Left ventricle myocardium inferior (tissue), 1 donor: ENCODE measurements around the gene NOTUM. TPM values are rescaled to one million over a fixed set of nuclear protein-coding genes. Genes with fewer than 3 reads are reported as not detected.

Experiments
- DNase-seq: peaks from one replicate; pipeline ENCODE4 v3.0.0-alpha.2; 2020
- H3K27ac ChIP-seq: fragments of 200-600 bp; replicated peaks from 2 replicates; pipeline ENCODE4 v1.8.0; 2021
- H3K27me3 ChIP-seq: fragments of 200-600 bp; 2 replicates; pipeline ENCODE4 v1.8.0; 2021; ENCODE audit warnings: low read depth
- H3K36me3 ChIP-seq: fragments of 200-600 bp; 2 replicates; pipeline ENCODE4 v1.8.0; 2021
- H3K4me1 ChIP-seq: fragments of 200-600 bp; 2 replicates; pipeline ENCODE4 v1.8.0; 2021
- H3K4me3 ChIP-seq: fragments of 200-600 bp; 2 replicates; pipeline ENCODE4 v1.8.0; 2021; ENCODE audit warnings: mild to moderate bottlenecking, moderate library complexity
- H3K9me3 ChIP-seq: fragments of 200-600 bp; replicated peaks from 2 replicates; pipeline ENCODE4 v1.8.0; 2021
- intact Hi-C: fragments of 100-400 bp; cut with micrococcal nuclease; formaldehyde crosslinking; loops from one replicate; pipeline ENCODE4 v1.11.0; 2022
- total RNA-seq: library from RNA; stranded (reverse); fragmentation: NEBNext Ultra II Directional; extraction: Animal tissue kit (Norgen Biotek cat#: 25700); gene quantifications from one replicate; pipeline ENCODE4 v1.2.1, GENCODE V29; 2021
- TF ChIP-seq, protein P1 (sequence below): fragments of 200-600 bp; IDR thresholded peaks from 2 replicates; pipeline ENCODE4 v1.8.0; 2021; ENCODE audit warnings: antibody characterized with exemption, mild to moderate bottlenecking, borderline replicate concordance
- donor health status: DM: no; HTN: yes; CAD: no; lungs with severe emphysema.

The NOTUM gene
- total RNA-seq, 1 donor from 2014 or later: not detected

DNA sequence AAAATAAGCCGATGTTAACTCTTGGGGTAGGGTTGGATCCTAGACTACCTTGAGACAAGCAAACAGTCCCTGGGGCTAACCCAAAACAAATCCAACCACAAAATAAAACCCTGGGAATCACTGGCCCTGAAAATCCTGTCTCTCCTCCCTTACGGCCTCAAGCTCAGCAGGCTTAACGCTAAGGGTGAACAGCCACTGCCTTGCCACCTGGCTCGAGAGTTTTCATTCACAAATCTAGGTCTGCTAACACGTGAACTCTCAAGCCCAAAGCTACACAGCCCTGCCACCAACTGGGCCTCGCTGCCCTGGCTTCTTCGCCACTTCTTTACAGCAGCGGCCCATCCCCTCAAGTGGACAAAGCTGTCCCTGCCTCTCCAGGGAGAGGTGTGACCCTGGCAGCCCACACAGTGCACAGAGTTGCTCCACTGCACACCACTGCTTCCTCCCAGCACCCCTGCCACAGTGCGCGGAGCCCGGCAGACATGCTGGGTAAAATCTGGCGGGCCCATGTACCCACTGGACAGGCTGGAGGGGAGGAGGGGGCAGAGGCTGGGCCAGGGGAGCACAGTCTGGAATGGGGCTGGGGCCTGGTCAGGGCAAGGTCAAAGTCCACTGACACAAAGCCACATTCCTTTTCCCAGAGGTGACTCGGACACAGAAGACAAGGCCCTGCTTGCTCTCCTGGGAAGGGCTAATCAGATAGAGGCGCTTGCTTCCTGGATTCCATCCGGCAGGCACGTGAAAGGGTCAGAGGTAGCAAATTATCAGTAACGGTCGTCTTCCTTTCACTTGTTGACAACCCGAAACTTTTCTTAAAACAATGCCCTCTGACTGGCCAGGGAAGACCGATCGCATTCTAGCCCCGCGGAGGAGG, 50.8 kb downstream of the NOTUM start:
- Histone ChIP-seq H3K4me3 (peak overlapping the region; percentile 93), H3K4me1 (peaks cover 20% of the 10 kb centered on the region), H3K9me3 (no peaks in the 10 kb centered on the region), H3K27me3 (no peaks in the 10 kb centered on the region), H3K36me3 (peaks cover 45% of the 10 kb centered on the region), H3K27ac (peak overlapping the region; percentile 79)
- intact Hi-C loops: no loop called here
- DNase-seq: no peak
- TF ChIP-seq, protein P1, sequence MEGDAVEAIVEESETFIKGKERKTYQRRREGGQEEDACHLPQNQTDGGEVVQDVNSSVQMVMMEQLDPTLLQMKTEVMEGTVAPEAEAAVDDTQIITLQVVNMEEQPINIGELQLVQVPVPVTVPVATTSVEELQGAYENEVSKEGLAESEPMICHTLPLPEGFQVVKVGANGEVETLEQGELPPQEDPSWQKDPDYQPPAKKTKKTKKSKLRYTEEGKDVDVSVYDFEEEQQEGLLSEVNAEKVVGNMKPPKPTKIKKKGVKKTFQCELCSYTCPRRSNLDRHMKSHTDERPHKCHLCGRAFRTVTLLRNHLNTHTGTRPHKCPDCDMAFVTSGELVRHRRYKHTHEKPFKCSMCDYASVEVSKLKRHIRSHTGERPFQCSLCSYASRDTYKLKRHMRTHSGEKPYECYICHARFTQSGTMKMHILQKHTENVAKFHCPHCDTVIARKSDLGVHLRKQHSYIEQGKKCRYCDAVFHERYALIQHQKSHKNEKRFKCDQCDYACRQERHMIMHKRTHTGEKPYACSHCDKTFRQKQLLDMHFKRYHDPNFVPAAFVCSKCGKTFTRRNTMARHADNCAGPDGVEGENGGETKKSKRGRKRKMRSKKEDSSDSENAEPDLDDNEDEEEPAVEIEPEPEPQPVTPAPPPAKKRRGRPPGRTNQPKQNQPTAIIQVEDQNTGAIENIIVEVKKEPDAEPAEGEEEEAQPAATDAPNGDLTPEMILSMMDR: no peak

DNA sequence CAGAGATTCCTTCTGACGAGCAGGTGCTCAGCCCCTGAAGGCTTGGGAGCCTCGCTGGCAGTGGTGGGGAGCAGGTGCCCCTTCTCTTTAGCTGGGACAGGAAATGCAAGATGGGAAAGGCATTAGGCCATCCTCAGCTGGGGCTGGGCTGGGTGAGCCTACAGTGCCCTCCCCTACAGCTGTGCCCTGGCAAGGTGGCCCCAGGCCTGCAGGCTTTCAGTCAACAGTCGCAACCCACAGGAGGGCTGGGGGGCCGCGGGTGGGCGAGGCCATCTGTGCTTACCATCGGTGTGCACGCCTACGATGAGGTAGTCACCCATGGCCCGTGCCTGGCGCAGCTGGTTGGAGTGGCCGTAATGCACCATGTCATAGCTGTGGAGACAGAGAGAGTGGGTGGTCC, 51.8 kb downstream of the NOTUM start:
- intact Hi-C loops: no loop called here
- H3K27me3 ChIP-seq: no peaks in the 10 kb centered on the region
- no peaks in the 10 kb centered on the region for H3K9me3 ChIP-seq
- no peak overlapping the region for H3K4me3 ChIP-seq
- peaks cover 20% of the 10 kb centered on the region for H3K4me1 ChIP-seq
- peaks cover 44% of the 10 kb centered on the region for H3K36me3 ChIP-seq
- TF ChIP-seq, protein P1: no peak
- DNase-seq: no peak
- no peak overlapping the region for H3K27ac ChIP-seq

DNA sequence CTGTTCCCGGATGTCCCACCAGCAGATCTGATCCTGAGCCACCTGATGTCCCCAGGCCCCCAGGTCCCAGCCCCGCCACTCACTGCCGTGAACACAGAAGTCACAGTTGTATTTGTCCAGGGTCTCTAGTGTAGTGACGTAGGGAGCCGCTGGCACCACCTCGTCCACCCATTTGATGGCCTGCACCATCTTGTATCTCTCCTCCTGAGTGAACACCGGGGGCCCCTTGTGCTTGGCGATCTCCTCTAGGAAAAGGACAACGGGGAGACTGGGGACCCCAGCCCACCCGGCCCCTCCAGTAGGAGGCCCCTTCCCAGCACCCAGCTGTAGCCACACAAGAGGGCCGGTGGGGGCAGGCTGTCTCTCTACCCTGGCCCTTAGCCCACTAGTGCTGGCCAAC, 52.2 kb downstream of the NOTUM start:
- Histone ChIP-seq H3K36me3 (peaks cover 39% of the 10 kb centered on the region), H3K4me3 (no peak overlapping the region), H3K27ac (no peak overlapping the region), H3K27me3 (no peaks in the 10 kb centered on the region), H3K9me3 (no peaks in the 10 kb centered on the region), H3K4me1 (peaks cover 20% of the 10 kb centered on the region)
- DNase-seq: no peak
- intact Hi-C loops: no loop called here
- TF ChIP-seq, protein P1: no peak

DNA sequence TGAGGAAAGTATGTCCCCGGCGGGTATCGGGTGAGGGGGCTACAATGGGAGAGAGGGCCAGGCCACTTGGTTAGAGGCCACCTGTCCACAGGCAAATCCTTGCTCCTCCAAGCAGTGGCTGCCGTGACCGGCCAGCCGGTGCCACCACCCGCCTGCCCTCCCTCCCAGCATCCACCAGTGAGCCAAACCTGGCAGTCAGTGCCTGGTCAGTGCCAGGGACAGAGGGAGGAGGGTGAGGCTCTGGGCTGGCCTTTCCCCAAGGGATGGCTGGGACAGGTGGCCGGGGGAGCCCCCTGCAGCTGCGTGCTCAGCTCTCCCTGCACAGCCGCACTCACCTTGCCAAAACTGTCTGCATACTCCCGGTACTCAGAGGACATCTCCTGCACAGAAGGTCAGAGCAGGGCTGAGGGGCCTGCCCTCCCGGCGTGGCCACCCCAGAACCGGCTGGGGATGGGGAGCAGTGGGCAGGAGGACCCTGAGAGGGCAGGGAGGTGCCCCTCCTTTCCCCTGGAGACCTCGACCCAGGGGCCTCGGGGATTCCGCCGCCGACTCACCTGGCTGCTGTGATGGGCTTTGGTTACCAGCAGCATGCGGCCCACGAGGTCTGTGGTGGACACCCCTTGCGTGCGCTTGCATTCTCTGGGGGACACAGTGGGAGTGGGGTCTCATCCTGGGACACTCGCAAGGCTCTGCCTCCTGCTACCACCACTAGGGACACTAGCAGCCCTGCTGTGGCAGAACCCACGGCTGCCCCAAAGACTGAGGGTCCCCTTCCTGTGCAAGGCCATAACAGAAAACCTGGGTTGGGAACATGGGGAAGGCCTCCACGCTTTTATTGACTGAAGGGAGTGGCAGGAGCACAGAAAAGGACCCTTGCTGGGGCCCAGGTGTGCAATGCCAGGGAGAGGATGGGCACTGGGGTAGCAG, 53.5 kb downstream of the NOTUM start:
- H3K27ac ChIP-seq: no peak overlapping the region
- TF ChIP-seq, protein P1: no peak
- H3K9me3 ChIP-seq: no peaks in the 10 kb centered on the region
- no peak for DNase-seq
- no peak overlapping the region for H3K4me3 ChIP-seq
- no peaks in the 10 kb centered on the region for H3K27me3 ChIP-seq
- peaks cover 24% of the 10 kb centered on the region for H3K4me1 ChIP-seq
- intact Hi-C loops: no loop called here
- H3K36me3 ChIP-seq: peaks cover 27% of the 10 kb centered on the region

DNA sequence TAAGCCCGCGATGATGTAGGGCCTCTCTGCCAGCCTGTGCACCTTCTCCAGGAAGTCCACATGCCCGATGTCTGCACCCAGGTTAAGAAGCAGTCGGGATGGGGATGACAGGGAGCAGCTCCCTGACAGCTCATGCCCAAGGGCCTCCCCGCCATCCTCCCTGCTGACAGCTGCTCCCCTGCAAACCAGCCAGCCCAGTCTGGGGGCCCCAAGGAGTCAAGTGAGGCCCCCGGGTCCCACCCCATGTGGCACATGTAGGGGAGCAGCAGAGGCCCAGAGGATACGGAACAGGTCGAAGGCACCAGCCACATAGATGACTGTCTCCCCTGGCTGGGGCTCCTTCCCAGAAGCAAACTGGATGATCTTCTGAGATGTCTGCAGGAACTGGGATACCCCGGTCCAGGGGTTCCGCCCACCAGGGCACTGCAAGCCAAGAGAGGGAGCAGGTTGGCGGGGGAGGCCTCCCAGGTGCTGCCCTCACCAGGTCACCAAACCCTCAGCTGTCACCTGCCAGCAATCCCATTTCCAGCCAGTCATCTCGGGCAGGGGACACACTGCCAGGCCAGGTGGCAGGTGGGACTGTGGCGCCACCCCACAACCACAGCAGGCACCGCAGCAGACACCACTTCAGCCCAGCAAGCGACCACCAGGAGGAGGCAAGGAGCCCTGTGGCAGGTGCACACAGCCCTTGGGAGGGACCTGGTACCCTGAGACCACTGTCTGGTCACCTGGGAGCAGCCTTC, 54.3 kb downstream of the NOTUM start:
- intact Hi-C loops: no loop called here
- Histone ChIP-seq H3K27ac (no peak overlapping the region), H3K4me1 (peaks cover 26% of the 10 kb centered on the region), H3K27me3 (no peaks in the 10 kb centered on the region), H3K36me3 (peaks cover 20% of the 10 kb centered on the region), H3K9me3 (no peaks in the 10 kb centered on the region), H3K4me3 (no peak overlapping the region)
- no peak for DNase-seq
- TF ChIP-seq, protein P1: no peak
